ENCODE data around the gene RAB3A.

The RAB3A gene

GRCh38 chr19:18203863-18204393 is at the start of gene RAB3A:
RAB3A (minus strand) TSS chr19:18204042; CDS start chr19:18202740, 1,302 bp downstream.
- CTCF ChIA-PET = interaction anchor here (0.9 to 8.6 kb wide), 6 partner anchors 47 to 208 kb away, joined by 3 to 134 read pairs (median 4); a partner anchor contains a TSS
- peak; percentile 100 for DNase-seq
- Mint-ChIP-seq H3K36me3 (peaks cover 5% of the 10 kb centered on the region), H3K9me3 (no peaks in the 10 kb centered on the region), H3K4me3 (peak within 1 kb of the TSS; percentile 96), H3K4me1 (peaks cover 23% of the 10 kb centered on the region), H3K27me3 (peaks cover 29% of the 10 kb centered on the region), H3K27ac (peak within 1 kb of the TSS; percentile 94)

- CTCF ChIA-PET = interaction anchor here (0.8 to 9.1 kb wide), 10 partner anchors 10 to 112 kb away, joined by 3 to 134 read pairs (median 6); partner anchors contain the start of genes MPV17L2 and RAB3A
- DNase-seq = no peak
- Mint-ChIP-seq H3K27me3 (peaks cover 65% of the 10 kb centered on the region), H3K4me3 (no peak overlapping the region), H3K4me1 (peaks cover 5% of the 10 kb centered on the region), H3K9me3 (no peaks in the 10 kb centered on the region), H3K27ac (no peak overlapping the region), H3K36me3 (no peaks in the 10 kb centered on the region)
Observed at GRCh38 chr19:18253130-18253529, 49.3 kb upstream of the RAB3A start.

GRCh38 chr19:18252370-18252717 is 48.5 kb upstream of the RAB3A start:
- CTCF ChIA-PET = interaction anchor here (0.7 to 9.1 kb wide), 21 partner anchors 9 to 346 kb away, joined by 3 to 134 read pairs (median 4); partner anchors contain the start of genes MPV17L2 and RAB3A
- H3K27ac Mint-ChIP-seq = no peak overlapping the region

GRCh38 chr19:18251587-18252369 is 47.9 kb upstream of the RAB3A start:
- no peak overlapping the region for H3K27ac Mint-ChIP-seq
- peaks cover 5% of the 10 kb centered on the region for H3K4me1 Mint-ChIP-seq
- H3K9me3 Mint-ChIP-seq = no peaks in the 10 kb centered on the region
- no peaks in the 10 kb centered on the region for H3K36me3 Mint-ChIP-seq
- CTCF ChIA-PET = interaction anchor here (0.6 to 9.1 kb wide), 21 partner anchors 9 to 346 kb away, joined by 3 to 134 read pairs (median 5); partner anchors contain the start of genes MPV17L2 and RAB3A
- H3K27me3 Mint-ChIP-seq = peaks cover 61% of the 10 kb centered on the region
- peak; percentile 88 for DNase-seq
- no peak overlapping the region for H3K4me3 Mint-ChIP-seq

More at GRCh38 chr19:18252370-18252717, 48.5 kb upstream of the RAB3A start:
- H3K36me3 Mint-ChIP-seq = no peaks in the 10 kb centered on the region
- no peak overlapping the region for H3K4me3 Mint-ChIP-seq
- peaks cover 5% of the 10 kb centered on the region for H3K4me1 Mint-ChIP-seq
- H3K27me3 Mint-ChIP-seq = peaks cover 65% of the 10 kb centered on the region
- no peak for DNase-seq
- no peaks in the 10 kb centered on the region for H3K9me3 Mint-ChIP-seq

GRCh38 chr19:18249834-18250233 is 46.0 kb upstream of the RAB3A start:
- Mint-ChIP-seq H3K27me3 (peaks cover 45% of the 10 kb centered on the region), H3K9me3 (no peaks in the 10 kb centered on the region), H3K36me3 (no peaks in the 10 kb centered on the region), H3K27ac (no peak overlapping the region), H3K4me3 (no peak overlapping the region), H3K4me1 (peaks cover 5% of the 10 kb centered on the region)
- DNase-seq = no peak
- CTCF ChIA-PET = interaction anchor here (1.2 to 9.1 kb wide), 3 partner anchors 43 to 139 kb away, joined by 3 to 134 read pairs (median 3); partner anchors contain the start of gene RAB3A

GRCh38 chr19:18245297-18245696 is 41.5 kb upstream of the RAB3A start:
- no peak overlapping the region for H3K4me3 Mint-ChIP-seq
- H3K27me3 Mint-ChIP-seq = peaks cover 28% of the 10 kb centered on the region
- H3K4me1 Mint-ChIP-seq = no peaks in the 10 kb centered on the region
- H3K27ac Mint-ChIP-seq = no peak overlapping the region
- CTCF ChIA-PET = interaction anchor here (1.2 to 2.4 kb wide), 2 partner anchors 9 to 37 kb away, joined by 4 to 8 read pairs; a partner anchor contains a TSS
- DNase-seq = no peak
- H3K36me3 Mint-ChIP-seq = no peaks in the 10 kb centered on the region
- no peaks in the 10 kb centered on the region for H3K9me3 Mint-ChIP-seq

- DNase-seq = peak; percentile 49
- CTCF ChIA-PET = interaction anchor here (1.2 to 3.3 kb wide), 4 partner anchors 13 to 172 kb away, joined by 3 to 10 read pairs (median 4); no protein-coding TSS in a partner anchor
- Mint-ChIP-seq H3K4me3 (no peak overlapping the region), H3K36me3 (no peaks in the 10 kb centered on the region), H3K4me1 (no peaks in the 10 kb centered on the region), H3K27ac (no peak overlapping the region), H3K27me3 (peaks cover 38% of the 10 kb centered on the region), H3K9me3 (no peaks in the 10 kb centered on the region)
Observed at GRCh38 chr19:18239303-18239702, 35.5 kb upstream of the RAB3A start.

- Mint-ChIP-seq H3K4me3 (no peak overlapping the region), H3K27ac (no peak overlapping the region), H3K4me1 (peaks cover 5% of the 10 kb centered on the region), H3K9me3 (peaks cover 5% of the 10 kb centered on the region), H3K27me3 (peaks cover 66% of the 10 kb centered on the region), H3K36me3 (no peaks in the 10 kb centered on the region)
- DNase-seq = no peak
- CTCF ChIA-PET = no interaction called here
Observed at GRCh38 chr19:18234194-18234593, 30.4 kb upstream of the RAB3A start.

- peak; percentile 81 for DNase-seq
- CTCF ChIA-PET = interaction anchor here (0.5 to 1.4 kb wide), 6 partner anchors 8 to 278 kb away, joined by 3 to 8 read pairs (median 3); no protein-coding TSS in a partner anchor
- no peaks in the 10 kb centered on the region for H3K36me3 Mint-ChIP-seq
- H3K27me3 Mint-ChIP-seq = peaks cover 67% of the 10 kb centered on the region
- H3K4me1 Mint-ChIP-seq = peaks cover 5% of the 10 kb centered on the region
- H3K9me3 Mint-ChIP-seq = peaks cover 5% of the 10 kb centered on the region
- no peak overlapping the region for H3K27ac Mint-ChIP-seq
- no peak overlapping the region for H3K4me3 Mint-ChIP-seq
Observed at GRCh38 chr19:18233224-18233825, 29.5 kb upstream of the RAB3A start.

- H3K36me3 Mint-ChIP-seq = no peaks in the 10 kb centered on the region
- H3K4me3 Mint-ChIP-seq = no peak overlapping the region
- H3K9me3 Mint-ChIP-seq = peaks cover 5% of the 10 kb centered on the region
- H3K27me3 Mint-ChIP-seq = peaks cover 71% of the 10 kb centered on the region
- no peak for DNase-seq
- H3K27ac Mint-ChIP-seq = no peak overlapping the region
- CTCF ChIA-PET = interaction anchor here (0.5 to 1.4 kb wide), 6 partner anchors 8 to 278 kb away, joined by 3 to 8 read pairs (median 3); no protein-coding TSS in a partner anchor
- peaks cover 5% of the 10 kb centered on the region for H3K4me1 Mint-ChIP-seq
Observed at GRCh38 chr19:18232540-18233223, 28.8 kb upstream of the RAB3A start.

- peaks cover 7% of the 10 kb centered on the region for H3K4me1 Mint-ChIP-seq
- peaks cover 80% of the 10 kb centered on the region for H3K27me3 Mint-ChIP-seq
- CTCF ChIA-PET = interaction anchor here (1.2 to 1.4 kb wide), 3 partner anchors 9 to 157 kb away, joined by 3 to 4 read pairs (median 4); no protein-coding TSS in a partner anchor
- no peaks in the 10 kb centered on the region for H3K36me3 Mint-ChIP-seq
- H3K4me3 Mint-ChIP-seq = no peak overlapping the region
- no peak for DNase-seq
- peaks cover 5% of the 10 kb centered on the region for H3K9me3 Mint-ChIP-seq
- no peak overlapping the region for H3K27ac Mint-ChIP-seq
Observed at GRCh38 chr19:18231775-18232174, 27.9 kb upstream of the RAB3A start.

- no peak for DNase-seq
- H3K36me3 Mint-ChIP-seq = no peaks in the 10 kb centered on the region
Observed at GRCh38 chr19:18230941-18231734, 27.3 kb upstream of the RAB3A start.

GRCh38 chr19:18229915-18230314 is 26.1 kb upstream of the RAB3A start:
- Mint-ChIP-seq H3K27me3 (peaks cover 90% of the 10 kb centered on the region), H3K27ac (no peak overlapping the region), H3K4me1 (peaks cover 16% of the 10 kb centered on the region), H3K9me3 (peaks cover 5% of the 10 kb centered on the region), H3K4me3 (no peak overlapping the region), H3K36me3 (no peaks in the 10 kb centered on the region)
- DNase-seq = no peak
- CTCF ChIA-PET = interaction anchor here (0.8 to 0.9 kb wide), 2 partner anchors 8 to 99 kb away, joined by 4 read pairs; no protein-coding TSS in a partner anchor

More at GRCh38 chr19:18230941-18231734, 27.3 kb upstream of the RAB3A start:
- H3K4me1 Mint-ChIP-seq = peaks cover 7% of the 10 kb centered on the region
- CTCF ChIA-PET = interaction anchor here (0.9 to 1.4 kb wide), 4 partner anchors 9 to 157 kb away, joined by 4 read pairs; no protein-coding TSS in a partner anchor
- H3K9me3 Mint-ChIP-seq = peaks cover 5% of the 10 kb centered on the region
- H3K27me3 Mint-ChIP-seq = peaks cover 86% of the 10 kb centered on the region
- no peak overlapping the region for H3K27ac Mint-ChIP-seq
- no peak overlapping the region for H3K4me3 Mint-ChIP-seq
